HUES48 (cell line): ENCODE data around the gene HIGD1C.
A peak's percentile ranks its signal among the peaks of the same experiment; 100 is the strongest.
"Not testable (repeated sequence)": the region's sequence is repeated elsewhere in the genome, so short reads cannot be mapped to it uniquely, and the experiment has no call there.

Experiments
- H3K27ac ChIP-seq: one replicate; pipeline ENCODE4 v1.7.0; 2013; ENCODE audit warnings: low read depth, low read length, inconsistent platforms
- H3K27me3 ChIP-seq: 2 replicates; pipeline ENCODE4 v1.6.1; 2013; ENCODE audit warnings: mild to moderate bottlenecking, low read length; ENCODE audit not compliant: control insufficient read depth, insufficient read depth
- H3K36me3 ChIP-seq: 2 replicates; pipeline ENCODE4 v1.6.1; 2013; ENCODE audit warnings: low read length; ENCODE audit not compliant: control insufficient read depth, insufficient read depth
- H3K4me1 ChIP-seq: 2 replicates; pipeline ENCODE4 v1.6.1; 2013; ENCODE audit warnings: mild to moderate bottlenecking, low read length; ENCODE audit not compliant: control insufficient read depth, insufficient read depth
- H3K4me3 ChIP-seq: 2 replicates; pipeline ENCODE4 v1.5.1; 2013; ENCODE audit warnings: mild to moderate bottlenecking, low read depth, low read length
- H3K9ac ChIP-seq: 2 replicates; pipeline ENCODE4 v1.6.1; 2013; ENCODE audit warnings: mild to moderate bottlenecking, low read depth, low read length, moderate library complexity
- H3K9me3 ChIP-seq: 2 replicates; pipeline ENCODE4 v1.6.1; 2013; ENCODE audit warnings: low read length; ENCODE audit not compliant: control insufficient read depth, insufficient read depth

Gene HIGD1C

DNA sequence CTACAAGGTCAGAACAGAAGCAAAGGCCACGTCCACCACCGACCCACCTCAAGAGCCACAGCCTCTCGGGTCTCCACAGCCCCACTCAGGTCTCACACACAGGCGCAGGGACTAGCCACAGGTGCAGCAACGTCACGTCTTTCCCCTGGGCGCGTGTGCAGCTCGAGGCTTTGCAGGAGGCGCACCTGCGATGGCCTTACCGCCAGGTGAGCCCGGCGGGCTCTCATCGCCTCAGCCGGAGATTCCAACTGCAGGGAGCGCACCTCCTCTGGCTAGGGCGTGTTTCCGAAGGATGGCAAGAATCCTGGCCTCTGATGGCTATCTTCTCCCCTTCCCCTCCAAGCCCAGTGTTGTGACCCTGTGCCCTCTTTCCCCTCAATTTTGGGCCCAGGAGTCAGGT is at the start of gene HIGD1C:
Gene HIGD1C, plus strand, starts transcription at position 35 of the 400 bp plus-strand sequence. CDS start 1,455 bp downstream, outside the sequence.
- Histone ChIP-seq H3K9me3 (no peaks in the 10 kb centered on the region), H3K27ac (no peak within 1 kb of the TSS), H3K36me3 (no peaks in the 10 kb centered on the region)

DNA sequence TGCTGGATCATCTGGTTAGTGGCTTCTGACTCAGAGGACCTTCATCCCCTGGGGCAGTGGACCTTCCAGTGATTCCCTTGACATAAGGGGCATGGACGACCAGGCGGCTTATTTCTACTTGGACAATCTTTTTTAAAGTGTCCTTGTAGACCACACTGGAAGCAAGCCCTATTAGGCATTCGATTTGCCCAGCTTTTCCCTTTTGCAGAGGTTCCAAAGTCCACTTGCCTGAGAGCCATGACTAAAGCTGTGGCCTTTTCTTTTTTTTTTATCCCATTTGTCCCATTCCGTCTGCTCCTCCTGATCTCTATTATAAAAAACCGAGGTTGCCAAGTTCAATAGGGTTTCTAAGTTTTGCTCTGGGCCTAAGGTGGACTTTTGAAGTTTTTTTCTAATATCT is 43.9 kb upstream of the HIGD1C start:
- not testable (repeated sequence) for H3K4me1 ChIP-seq, H3K4me3 ChIP-seq

More for the DNA sequence above, at the start of gene HIGD1C:
- H3K9ac ChIP-seq, result no peak within 1 kb of the TSS
- no peaks in the 10 kb centered on the region for H3K4me1 ChIP-seq
- no peak within 1 kb of the TSS for H3K4me3 ChIP-seq
- no peaks in the 10 kb centered on the region for H3K27me3 ChIP-seq

GRCh38 chr12:50912361-50912760 is 40.0 kb upstream of the HIGD1C start:
- peaks cover 49% of the 10 kb centered on the region for H3K9me3 ChIP-seq
- not testable (repeated sequence) for H3K4me1 ChIP-seq, H3K27me3 ChIP-seq, H3K27ac ChIP-seq, H3K4me3 ChIP-seq, H3K9ac ChIP-seq, H3K36me3 ChIP-seq

More for the DNA sequence above, 43.9 kb upstream of the HIGD1C start:
- not testable (repeated sequence) for H3K27me3 ChIP-seq, H3K27ac ChIP-seq, H3K36me3 ChIP-seq, H3K9ac ChIP-seq
- peaks cover 24% of the 10 kb centered on the region for H3K9me3 ChIP-seq

DNA sequence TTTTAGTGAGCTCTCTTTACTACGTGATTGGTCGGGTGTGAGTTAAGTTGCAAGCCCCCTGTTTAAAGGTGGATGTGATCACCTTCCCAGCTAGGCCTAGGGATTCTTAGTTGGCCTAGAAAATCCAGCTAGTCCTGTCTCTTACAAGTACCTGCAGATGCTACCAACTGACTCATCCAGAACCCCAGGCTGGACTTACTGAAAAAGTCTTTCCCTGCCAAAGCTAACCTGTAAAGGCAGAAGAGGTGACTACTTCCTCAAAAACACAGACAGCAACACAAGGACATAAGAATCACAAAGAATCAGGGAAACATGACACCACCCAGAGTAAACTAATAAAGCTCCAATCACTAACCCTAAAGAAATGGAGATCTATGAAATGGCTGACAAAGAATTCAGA is 39.1 kb upstream of the HIGD1C start:
- Histone ChIP-seq H3K27ac (no peak overlapping the region), H3K9me3 (peaks cover 55% of the 10 kb centered on the region), H3K4me3 (no peak overlapping the region), H3K36me3 (no peaks in the 10 kb centered on the region), H3K4me1 (no peaks in the 10 kb centered on the region), H3K9ac (no peak overlapping the region), H3K27me3 (no peaks in the 10 kb centered on the region)

GRCh38 chr12:50914872-50915484 is 37.4 kb upstream of the HIGD1C start:
- H3K4me1 ChIP-seq, result no peaks in the 10 kb centered on the region
- no peaks in the 10 kb centered on the region for H3K36me3 ChIP-seq
- no peak overlapping the region for H3K9ac ChIP-seq
- H3K4me3 ChIP-seq, result no peak overlapping the region
- H3K27me3 ChIP-seq, result no peaks in the 10 kb centered on the region
- H3K27ac ChIP-seq, result no peak overlapping the region
- peaks cover 55% of the 10 kb centered on the region for H3K9me3 ChIP-seq

DNA sequence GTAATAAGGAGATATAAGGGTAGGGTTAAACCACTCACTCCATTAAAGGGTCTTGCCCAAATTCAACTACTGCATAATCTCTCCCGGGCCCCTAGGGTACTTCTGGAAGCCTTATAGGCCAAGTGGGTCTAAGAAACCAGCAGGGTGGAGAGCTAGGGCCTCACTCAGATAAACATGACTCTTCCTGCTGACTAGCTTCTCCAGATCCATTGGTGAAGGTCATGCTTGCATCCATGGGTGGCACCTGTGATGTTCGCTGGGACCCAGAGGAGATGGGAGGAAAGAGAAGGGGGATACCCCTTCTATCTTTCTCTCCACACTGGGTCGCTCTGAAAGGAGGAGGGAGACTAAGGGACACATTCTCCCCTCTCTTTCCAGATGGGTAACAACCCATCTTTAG is 36.1 kb upstream of the HIGD1C start:
- Histone ChIP-seq H3K36me3 (no peaks in the 10 kb centered on the region), H3K9ac (no peak overlapping the region), H3K27me3 (no peaks in the 10 kb centered on the region), H3K27ac (no peak overlapping the region), H3K4me3 (no peak overlapping the region), H3K9me3 (peaks cover 52% of the 10 kb centered on the region), H3K4me1 (no peaks in the 10 kb centered on the region)

- Histone ChIP-seq H3K36me3 (no peaks in the 10 kb centered on the region), H3K9me3 (peaks cover 30% of the 10 kb centered on the region), H3K27ac (no peak overlapping the region)
Measured at GRCh38 chr12:50918584-50919316, 33.6 kb upstream of the HIGD1C start.

DNA sequence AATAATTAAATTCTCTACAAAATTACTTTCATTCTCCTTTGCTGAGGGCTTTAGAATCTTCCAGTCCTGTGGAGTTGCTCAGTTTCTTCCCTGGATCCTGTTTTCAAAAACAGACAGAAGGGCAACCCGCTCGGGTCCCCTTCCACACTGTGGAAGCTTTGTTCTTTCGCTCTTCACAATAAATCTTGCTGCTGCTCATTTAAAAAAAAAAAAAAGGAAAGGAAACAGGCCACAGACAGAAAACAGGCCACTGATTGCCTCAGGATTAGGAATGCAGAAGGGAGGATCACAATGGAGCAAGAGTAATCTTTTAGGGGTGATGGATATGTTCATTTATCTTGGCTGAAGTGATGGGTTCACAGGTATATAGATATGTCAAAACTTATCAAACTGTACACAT is 29.5 kb upstream of the HIGD1C start:
- Histone ChIP-seq H3K36me3 (no peaks in the 10 kb centered on the region), H3K9me3 (peaks cover 3% of the 10 kb centered on the region; the same call in 1 of the 2 replicates), H3K27me3 (no peaks in the 10 kb centered on the region), H3K4me3 (no peak overlapping the region), H3K9ac (no peak overlapping the region), H3K4me1 (peaks cover 42% of the 10 kb centered on the region), H3K27ac (peak overlapping the region; percentile 14)

More at GRCh38 chr12:50918584-50919316, 33.6 kb upstream of the HIGD1C start:
- Histone ChIP-seq H3K9ac (no peak overlapping the region), H3K27me3 (no peaks in the 10 kb centered on the region), H3K4me1 (peaks cover 20% of the 10 kb centered on the region), H3K4me3 (no peak overlapping the region)

GRCh38 chr12:50923361-50924130 is 28.8 kb upstream of the HIGD1C start:
- H3K27me3 ChIP-seq, result no peaks in the 10 kb centered on the region
- H3K9ac ChIP-seq, result peak overlapping the region; percentile 56; the same call in 1 of the 2 replicates
- H3K36me3 ChIP-seq, result no peaks in the 10 kb centered on the region
- peaks cover 48% of the 10 kb centered on the region for H3K4me1 ChIP-seq
- peak overlapping the region; percentile 53 for H3K4me3 ChIP-seq
- no peaks in the 10 kb centered on the region for H3K9me3 ChIP-seq
- H3K27ac ChIP-seq, result peak overlapping the region; percentile 91

DNA sequence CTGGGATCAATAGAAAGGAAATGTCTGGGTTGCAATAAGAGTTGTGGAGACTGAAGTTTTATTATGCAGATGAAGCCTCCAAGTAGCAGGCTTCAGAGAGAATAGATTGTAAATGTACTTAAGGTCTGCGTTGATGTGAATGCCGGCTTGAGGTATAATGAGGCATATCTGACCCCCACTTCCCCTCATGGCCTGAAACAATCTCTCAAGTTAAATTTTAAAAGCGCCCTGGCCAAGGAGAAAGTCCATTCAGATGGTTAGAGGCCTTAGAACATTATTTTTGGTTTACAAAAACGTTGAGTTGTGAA is 28.3 kb upstream of the HIGD1C start:
- Histone ChIP-seq H3K36me3 (no peaks in the 10 kb centered on the region), H3K4me1 (peaks cover 52% of the 10 kb centered on the region), H3K9ac (peak overlapping the region; percentile 56; the same call in 1 of the 2 replicates), H3K4me3 (peak overlapping the region; percentile 53), H3K27ac (peak overlapping the region; percentile 91), H3K9me3 (no peaks in the 10 kb centered on the region), H3K27me3 (no peaks in the 10 kb centered on the region)
